ENCODE results near the gene C16orf90.
"Not testable (repeated sequence)": the region's sequence is repeated elsewhere in the genome, so short reads cannot be mapped to it uniquely, and the experiment has no call there.

Gene C16orf90

GRCh38 chr16:3474136-3474779 lies 21.0 kb downstream of the C16orf90 start:
- H3K4me3 ChIP-seq (ENCODE audit: low read length), result no peak overlapping the region
- no CpG with 5 or more reads among the region's 16 CpGs for WGBS (ENCODE audit: insufficient coverage, insufficient read length)
- H3K4me1 ChIP-seq (ENCODE audit: control insufficient read depth, insufficient read depth, low read length), result no peaks in the 10 kb centered on the region
- no peaks in the 10 kb centered on the region for H3K27me3 ChIP-seq (ENCODE audit: control insufficient read depth, insufficient read depth, low read length)
- no peak for DNase-seq (ENCODE audit: low read depth, low spot score)
- no peaks in the 10 kb centered on the region for H3K36me3 ChIP-seq (ENCODE audit: control insufficient read depth, insufficient read depth, low read length)
- H3K9me3 ChIP-seq (ENCODE audit: control insufficient read depth, insufficient read depth, low read length), result no peaks in the 10 kb centered on the region
- no peak overlapping the region for H3K27ac ChIP-seq (ENCODE audit: low read length)

DNA sequence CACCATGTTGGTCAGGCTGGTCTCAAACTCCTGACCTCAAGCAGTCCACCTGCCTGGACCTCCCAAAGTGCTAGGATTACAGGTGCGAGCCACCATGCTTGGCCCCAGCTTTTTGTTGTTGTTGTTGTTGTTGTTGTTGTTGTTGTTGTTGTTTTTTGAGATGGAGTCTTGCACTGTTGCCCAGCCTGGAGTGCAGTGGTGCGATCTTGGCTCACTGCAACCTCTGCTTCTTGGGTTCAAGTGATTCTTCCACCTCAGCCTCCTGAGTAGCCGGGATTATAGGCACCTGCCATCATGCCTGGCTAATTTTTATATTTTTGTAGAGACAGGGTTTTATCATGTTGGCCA lies 21.7 kb downstream of the C16orf90 start:
- no CpG with 5 or more reads among the region's 3 CpGs for WGBS (ENCODE audit: insufficient coverage, insufficient read length)
- H3K36me3 ChIP-seq (ENCODE audit: control insufficient read depth, insufficient read depth, low read length), result not testable (repeated sequence)

DNA sequence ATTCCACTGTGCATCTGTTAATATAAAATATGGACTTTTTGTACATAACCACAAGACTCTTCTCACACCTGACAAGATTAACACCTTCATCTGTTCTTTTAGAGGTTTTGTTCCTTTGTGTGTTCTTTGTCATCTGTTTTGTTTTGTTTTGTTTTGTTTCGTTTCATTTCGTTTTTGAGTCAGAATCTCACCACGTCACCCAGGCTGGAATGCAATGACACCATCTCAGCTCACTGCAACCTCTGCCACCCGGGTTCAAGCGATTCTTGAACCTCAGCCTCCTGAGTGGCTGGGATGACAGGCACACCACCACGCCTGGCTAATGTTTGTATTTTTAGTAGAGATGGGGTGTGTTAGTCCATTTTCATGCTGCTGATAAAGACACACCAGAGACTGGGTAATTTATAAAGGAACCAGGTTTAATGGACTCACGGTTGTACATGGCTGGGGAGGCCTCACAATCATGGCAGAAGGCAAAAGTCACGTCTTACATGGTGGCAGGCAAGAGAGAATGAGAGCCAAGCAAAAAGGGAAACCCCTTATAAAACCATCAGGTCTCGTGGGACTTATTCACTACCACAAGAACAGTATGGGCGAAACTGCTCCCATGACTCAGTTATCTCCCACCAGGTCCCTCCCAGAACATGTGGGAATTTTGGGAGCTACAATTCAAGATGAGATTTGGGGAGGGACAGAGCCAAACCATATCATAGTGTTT lies 22.3 kb downstream of the C16orf90 start:
- Histone ChIP-seq H3K9me3 (ENCODE audit: control insufficient read depth, insufficient read depth, low read length) (no peaks in the 10 kb centered on the region), H3K36me3 (ENCODE audit: control insufficient read depth, insufficient read depth, low read length) (no peaks in the 10 kb centered on the region), H3K4me3 (ENCODE audit: low read length) (no peak overlapping the region), H3K27ac (ENCODE audit: low read length) (no peak overlapping the region), H3K4me1 (ENCODE audit: control insufficient read depth, insufficient read depth, low read length) (peaks cover 1% of the 10 kb centered on the region; the same call in 1 of the 2 replicates), H3K27me3 (ENCODE audit: control insufficient read depth, insufficient read depth, low read length) (no peaks in the 10 kb centered on the region)
- no CpG with 5 or more reads among the region's 10 CpGs for WGBS (ENCODE audit: insufficient coverage, insufficient read length)
- DNase-seq (ENCODE audit: low read depth, low spot score), result no peak

More for the DNA sequence above, 21.7 kb downstream of the C16orf90 start:
- not testable (repeated sequence) for H3K4me3 ChIP-seq (ENCODE audit: low read length); H3K27me3 ChIP-seq (ENCODE audit: control insufficient read depth, insufficient read depth, low read length); H3K27ac ChIP-seq (ENCODE audit: low read length); DNase-seq (ENCODE audit: low read depth, low spot score); H3K4me1 ChIP-seq (ENCODE audit: control insufficient read depth, insufficient read depth, low read length); H3K9me3 ChIP-seq (ENCODE audit: control insufficient read depth, insufficient read depth, low read length)

- no peaks in the 10 kb centered on the region for H3K27me3 ChIP-seq (ENCODE audit: control insufficient read depth, insufficient read depth, low read length)
- no peak overlapping the region for H3K4me3 ChIP-seq (ENCODE audit: low read length)
- H3K27ac ChIP-seq (ENCODE audit: low read length), result no peak overlapping the region
- no CpG with 5 or more reads among the region's 20 CpGs for WGBS (ENCODE audit: insufficient coverage, insufficient read length)
- peaks cover 1% of the 10 kb centered on the region; the same call in 1 of the 2 replicates for H3K4me1 ChIP-seq (ENCODE audit: control insufficient read depth, insufficient read depth, low read length)
- no peaks in the 10 kb centered on the region for H3K36me3 ChIP-seq (ENCODE audit: control insufficient read depth, insufficient read depth, low read length)
- DNase-seq (ENCODE audit: low read depth, low spot score), result no peak
- H3K9me3 ChIP-seq (ENCODE audit: control insufficient read depth, insufficient read depth, low read length), result no peaks in the 10 kb centered on the region
These were observed 23.6 kb downstream of the C16orf90 start for GRCh38 chr16:3471518-3472176.

- H3K4me3 ChIP-seq (ENCODE audit: low read length), result no peak overlapping the region
- no CpG with 5 or more reads among the region's 9 CpGs for WGBS (ENCODE audit: insufficient coverage, insufficient read length)
- H3K9me3 ChIP-seq (ENCODE audit: control insufficient read depth, insufficient read depth, low read length), result no peaks in the 10 kb centered on the region
- no peaks in the 10 kb centered on the region for H3K36me3 ChIP-seq (ENCODE audit: control insufficient read depth, insufficient read depth, low read length)
- DNase-seq (ENCODE audit: low read depth, low spot score), result no peak
- no peak overlapping the region for H3K27ac ChIP-seq (ENCODE audit: low read length)
- H3K4me1 ChIP-seq (ENCODE audit: control insufficient read depth, insufficient read depth, low read length), result peaks cover 1% of the 10 kb centered on the region; the same call in 1 of the 2 replicates
- no peaks in the 10 kb centered on the region for H3K27me3 ChIP-seq (ENCODE audit: control insufficient read depth, insufficient read depth, low read length)
These were observed 24.6 kb downstream of the C16orf90 start for GRCh38 chr16:3470723-3471122.

GRCh38 chr16:3469736-3470135 lies 25.6 kb downstream of the C16orf90 start:
- WGBS (ENCODE audit: insufficient coverage, insufficient read length), result no CpG with 5 or more reads among the region's 7 CpGs
- Histone ChIP-seq H3K9me3 (ENCODE audit: control insufficient read depth, insufficient read depth, low read length) (no peaks in the 10 kb centered on the region), H3K4me3 (ENCODE audit: low read length) (no peak overlapping the region), H3K4me1 (ENCODE audit: control insufficient read depth, insufficient read depth, low read length) (peaks cover 1% of the 10 kb centered on the region; the same call in 1 of the 2 replicates), H3K27ac (ENCODE audit: low read length) (no peak overlapping the region), H3K27me3 (ENCODE audit: control insufficient read depth, insufficient read depth, low read length) (no peaks in the 10 kb centered on the region), H3K36me3 (ENCODE audit: control insufficient read depth, insufficient read depth, low read length) (no peaks in the 10 kb centered on the region)
- DNase-seq (ENCODE audit: low read depth, low spot score), result no peak

DNA sequence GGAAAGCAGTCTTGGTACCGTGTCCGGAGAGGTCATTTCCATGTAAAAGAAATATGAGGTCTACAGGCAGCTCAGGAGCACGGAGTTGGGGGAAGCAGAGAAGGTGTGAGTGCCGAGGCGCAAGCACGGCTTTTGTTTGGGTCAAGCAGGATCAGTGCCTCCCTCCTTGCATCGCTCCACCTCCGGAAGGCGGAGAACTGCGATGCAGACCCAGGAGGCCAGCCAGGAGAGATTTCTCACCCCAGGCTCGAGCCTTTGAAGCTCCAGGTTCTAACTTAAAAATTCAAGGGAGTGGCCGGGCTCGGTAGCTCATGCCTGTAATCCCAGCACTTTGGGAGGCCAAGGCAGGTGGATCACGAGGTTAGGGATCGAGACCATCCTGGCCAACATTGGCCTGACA lies 26.8 kb downstream of the C16orf90 start:
- no CpG with 5 or more reads among the region's 15 CpGs for WGBS (ENCODE audit: insufficient coverage, insufficient read length)
- Histone ChIP-seq H3K4me1 (ENCODE audit: control insufficient read depth, insufficient read depth, low read length) (peaks cover 1% of the 10 kb centered on the region; the same call in 1 of the 2 replicates), H3K27ac (ENCODE audit: low read length) (no peak overlapping the region), H3K4me3 (ENCODE audit: low read length) (no peak overlapping the region), H3K9me3 (ENCODE audit: control insufficient read depth, insufficient read depth, low read length) (no peaks in the 10 kb centered on the region), H3K27me3 (ENCODE audit: control insufficient read depth, insufficient read depth, low read length) (no peaks in the 10 kb centered on the region), H3K36me3 (ENCODE audit: control insufficient read depth, insufficient read depth, low read length) (no peaks in the 10 kb centered on the region)
- no peak for DNase-seq (ENCODE audit: low read depth, low spot score)

DNA sequence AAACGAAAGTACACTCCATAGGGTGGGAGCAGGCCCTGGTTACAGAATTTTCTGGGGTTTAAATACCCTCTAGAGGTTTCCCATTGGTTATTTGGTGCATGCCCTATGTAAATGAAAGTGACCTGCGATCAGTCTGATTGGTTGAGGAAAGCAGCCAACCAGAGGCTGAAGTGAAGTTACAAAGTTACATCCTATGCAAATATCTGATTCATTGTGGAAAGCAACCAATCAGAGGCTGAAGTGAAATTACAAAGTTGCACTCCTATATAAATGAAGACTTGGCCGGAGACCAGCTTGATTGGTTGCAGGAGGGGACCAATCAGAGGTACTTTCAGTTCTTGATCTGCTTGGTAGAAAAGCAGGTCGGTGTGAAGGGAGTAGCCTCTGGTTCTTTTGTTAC lies 27.4 kb downstream of the C16orf90 start:
- no CpG with 5 or more reads among the region's 4 CpGs for WGBS (ENCODE audit: insufficient coverage, insufficient read length)
- no peaks in the 10 kb centered on the region for H3K9me3 ChIP-seq (ENCODE audit: control insufficient read depth, insufficient read depth, low read length)
- H3K4me3 ChIP-seq (ENCODE audit: low read length), result no peak overlapping the region
- DNase-seq (ENCODE audit: low read depth, low spot score), result no peak
- no peaks in the 10 kb centered on the region for H3K27me3 ChIP-seq (ENCODE audit: control insufficient read depth, insufficient read depth, low read length)
- H3K27ac ChIP-seq (ENCODE audit: low read length), result no peak overlapping the region
- H3K36me3 ChIP-seq (ENCODE audit: control insufficient read depth, insufficient read depth, low read length), result no peaks in the 10 kb centered on the region
- peaks cover 1% of the 10 kb centered on the region; the same call in 1 of the 2 replicates for H3K4me1 ChIP-seq (ENCODE audit: control insufficient read depth, insufficient read depth, low read length)

DNA sequence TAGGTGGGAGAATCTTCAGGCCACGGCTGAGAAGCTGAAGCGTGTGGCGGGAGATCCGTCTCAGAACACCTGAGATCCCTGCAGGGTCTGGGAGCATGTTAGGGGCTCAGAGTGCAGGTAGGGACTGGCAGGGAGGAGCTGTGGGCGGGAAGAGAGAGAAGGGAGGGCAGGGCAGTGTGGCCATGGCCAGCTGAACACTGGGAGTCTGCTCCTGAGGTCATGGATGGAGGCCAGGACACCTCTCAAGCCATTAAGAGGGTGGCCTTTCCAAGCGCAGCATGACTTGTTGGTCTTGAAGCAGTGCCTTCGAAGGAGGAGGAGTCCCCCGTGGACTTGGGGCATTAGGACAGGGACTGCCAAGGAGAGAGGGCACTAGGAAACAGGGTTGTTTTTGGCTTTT lies 28.1 kb downstream of the C16orf90 start:
- Histone ChIP-seq H3K4me1 (ENCODE audit: control insufficient read depth, insufficient read depth, low read length) (peaks cover 1% of the 10 kb centered on the region; the same call in 1 of the 2 replicates), H3K27me3 (ENCODE audit: control insufficient read depth, insufficient read depth, low read length) (no peaks in the 10 kb centered on the region), H3K27ac (ENCODE audit: low read length) (no peak overlapping the region), H3K36me3 (ENCODE audit: control insufficient read depth, insufficient read depth, low read length) (no peaks in the 10 kb centered on the region), H3K9me3 (ENCODE audit: control insufficient read depth, insufficient read depth, low read length) (no peaks in the 10 kb centered on the region), H3K4me3 (ENCODE audit: low read length) (no peak overlapping the region)
- no peak for DNase-seq (ENCODE audit: low read depth, low spot score)
- no CpG with 5 or more reads among the region's 8 CpGs for WGBS (ENCODE audit: insufficient coverage, insufficient read length)

- DNase-seq (ENCODE audit: low read depth, low spot score), result no peak
- Histone ChIP-seq H3K27ac (ENCODE audit: low read length) (no peak overlapping the region), H3K36me3 (ENCODE audit: control insufficient read depth, insufficient read depth, low read length) (no peaks in the 10 kb centered on the region), H3K27me3 (ENCODE audit: control insufficient read depth, insufficient read depth, low read length) (no peaks in the 10 kb centered on the region), H3K4me1 (ENCODE audit: control insufficient read depth, insufficient read depth, low read length) (peaks cover 1% of the 10 kb centered on the region), H3K9me3 (ENCODE audit: control insufficient read depth, insufficient read depth, low read length) (no peaks in the 10 kb centered on the region), H3K4me3 (ENCODE audit: low read length) (no peak overlapping the region)
- no CpG with 5 or more reads among the region's 21 CpGs for WGBS (ENCODE audit: insufficient coverage, insufficient read length)
These were observed 29.2 kb downstream of the C16orf90 start for GRCh38 chr16:3465911-3466584.
